NCI-H128 (cell line): ENCODE results near the gene SASS6.

Source experiments
- DNase-seq: peaks from one replicate; lab custom pipeline; 2025; ENCODE audit not compliant: unreplicated experiment; lab: John Stamatoyannopoulos, UW

SASS6 gene, protein sequence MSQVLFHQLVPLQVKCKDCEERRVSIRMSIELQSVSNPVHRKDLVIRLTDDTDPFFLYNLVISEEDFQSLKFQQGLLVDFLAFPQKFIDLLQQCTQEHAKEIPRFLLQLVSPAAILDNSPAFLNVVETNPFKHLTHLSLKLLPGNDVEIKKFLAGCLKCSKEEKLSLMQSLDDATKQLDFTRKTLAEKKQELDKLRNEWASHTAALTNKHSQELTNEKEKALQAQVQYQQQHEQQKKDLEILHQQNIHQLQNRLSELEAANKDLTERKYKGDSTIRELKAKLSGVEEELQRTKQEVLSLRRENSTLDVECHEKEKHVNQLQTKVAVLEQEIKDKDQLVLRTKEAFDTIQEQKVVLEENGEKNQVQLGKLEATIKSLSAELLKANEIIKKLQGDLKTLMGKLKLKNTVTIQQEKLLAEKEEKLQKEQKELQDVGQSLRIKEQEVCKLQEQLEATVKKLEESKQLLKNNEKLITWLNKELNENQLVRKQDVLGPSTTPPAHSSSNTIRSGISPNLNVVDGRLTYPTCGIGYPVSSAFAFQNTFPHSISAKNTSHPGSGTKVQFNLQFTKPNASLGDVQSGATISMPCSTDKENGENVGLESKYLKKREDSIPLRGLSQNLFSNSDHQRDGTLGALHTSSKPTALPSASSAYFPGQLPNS

DNA sequence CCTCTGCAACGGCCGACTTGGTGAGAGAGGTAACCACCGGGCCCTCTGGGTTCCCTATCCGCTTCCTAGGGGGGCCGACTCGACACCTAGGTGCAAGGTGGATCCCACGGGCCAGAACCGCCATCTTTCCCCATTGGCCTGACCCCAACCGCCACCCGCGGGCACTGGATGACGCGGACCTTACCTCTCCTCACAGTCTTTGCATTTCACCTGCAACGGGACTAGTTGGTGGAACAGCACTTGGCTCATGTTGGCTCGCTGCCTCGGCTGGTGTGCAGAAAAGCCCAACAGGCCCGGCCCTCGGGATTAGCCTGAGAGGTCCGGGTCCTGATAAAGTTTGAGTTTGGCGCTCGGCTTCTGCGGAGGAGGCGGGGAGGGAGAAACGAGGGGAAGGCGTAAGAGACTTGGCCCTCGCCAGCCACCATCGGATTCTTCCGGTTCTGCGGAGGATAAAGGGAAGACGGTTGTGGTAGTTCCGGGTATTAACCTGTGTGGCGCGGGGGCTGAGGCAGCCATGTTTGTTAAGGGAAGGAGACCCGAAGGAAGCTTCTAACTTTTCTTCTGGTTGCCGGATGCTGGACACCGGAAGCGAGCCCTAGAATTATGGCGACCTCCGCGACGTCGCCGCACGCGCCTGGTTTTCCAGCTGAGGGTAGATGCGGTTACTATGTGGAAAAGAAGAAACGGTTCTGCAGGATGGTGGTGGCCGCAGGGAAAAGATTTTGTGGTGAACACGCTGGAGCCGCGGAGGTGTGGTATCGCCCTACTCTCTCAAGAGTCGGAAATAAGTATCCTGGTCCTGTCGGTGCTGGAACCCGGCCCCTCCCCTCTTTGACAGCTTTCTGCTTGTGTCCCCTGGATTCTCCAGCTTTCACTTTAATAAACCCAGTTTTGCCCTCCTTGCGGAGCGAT is at the start of gene SASS6, which contains the start of gene TRMT13:
Gene SASS6 (minus strand): TSS at position 365 of the 912 bp plus-strand sequence. CDS start 116 bp downstream, at position 249.
Gene TRMT13 (plus strand): TSS at position 598 of the 912 bp plus-strand sequence. CDS start 6 bp downstream, at position 604.
- DNase-seq = peak; percentile 91

DNA sequence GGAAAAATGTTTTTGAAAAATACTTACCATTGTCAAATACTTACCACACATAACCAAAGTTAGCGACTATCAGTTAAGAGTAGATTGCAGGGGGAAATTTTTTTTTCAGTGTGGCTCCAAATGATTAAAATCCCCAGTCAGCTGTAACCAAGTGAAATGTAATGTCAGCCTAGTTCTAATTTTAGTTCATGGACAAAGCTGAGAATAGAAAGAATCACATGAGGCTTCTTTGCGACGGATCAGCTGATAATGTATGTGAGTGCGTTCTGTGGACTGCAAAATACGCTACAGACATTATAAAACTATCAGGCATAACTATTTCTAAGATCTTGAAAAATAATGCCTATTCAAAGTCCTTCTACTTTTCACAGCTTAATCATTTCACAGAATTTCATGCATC is 45.4 kb upstream of the SASS6 start, which contains the start of gene LRRC39:
Gene LRRC39 (minus strand): TSS at position 166 of the 400 bp plus-strand sequence. CDS start 9,740 bp downstream, outside the sequence.
- DNase-seq = no peak

DNA sequence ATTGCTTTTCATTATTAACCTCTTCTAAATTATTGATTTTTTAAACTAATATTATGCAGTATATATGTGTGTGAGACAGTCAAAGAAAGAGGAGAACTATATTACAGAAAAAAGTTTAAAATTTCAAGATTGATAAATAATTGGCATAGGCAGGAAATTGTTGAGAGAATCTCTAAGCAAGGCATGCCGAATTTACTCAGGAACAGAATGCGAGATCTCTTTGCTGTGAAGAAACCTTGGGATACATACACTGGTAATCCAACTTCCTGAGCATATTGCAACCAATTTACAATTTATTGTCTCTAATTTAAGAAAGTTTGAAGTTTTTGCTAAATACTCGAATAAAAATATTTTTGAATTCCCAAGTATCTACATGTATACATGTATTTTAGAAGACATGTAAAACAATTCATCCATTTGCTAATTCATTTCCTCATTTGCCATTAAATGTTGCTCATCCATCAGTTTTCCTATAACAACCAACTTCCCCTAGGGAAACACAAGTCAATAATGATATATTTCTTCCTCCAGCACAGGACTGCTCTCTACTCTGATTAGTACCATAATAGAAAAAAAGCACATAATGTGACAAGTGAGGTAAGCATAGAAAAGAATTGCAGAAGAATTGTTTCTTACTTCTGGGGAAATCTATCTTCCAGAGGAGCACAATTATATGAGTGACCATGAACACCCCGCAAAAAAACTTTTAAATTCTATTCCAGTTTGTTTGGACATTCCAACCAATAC is 44.7 kb upstream of the SASS6 start:
- no peak for DNase-seq

- DNase-seq = no peak
Measured at GRCh38 chr1:100168051-100168450, 35.3 kb upstream of the SASS6 start.

DNA sequence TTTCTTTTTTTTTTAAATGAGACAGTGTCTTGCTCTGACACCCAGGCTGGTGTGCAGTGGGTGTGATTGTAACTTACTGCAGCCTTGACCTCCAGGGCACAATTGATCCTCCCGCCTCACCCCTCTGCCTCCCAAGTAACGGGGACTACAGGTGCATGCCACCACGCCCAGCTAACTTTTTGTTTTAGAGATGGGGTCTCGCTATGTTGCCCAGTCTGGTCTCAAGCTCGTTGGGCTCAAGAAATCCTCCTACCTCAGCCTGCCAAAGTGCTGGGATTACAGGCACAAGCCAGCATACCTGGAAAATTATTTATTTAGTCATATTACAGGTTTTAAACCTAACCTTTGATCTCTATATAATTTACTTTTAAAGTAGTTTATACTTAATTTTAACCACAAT is 32.0 kb upstream of the SASS6 start:
- no peak for DNase-seq

DNA sequence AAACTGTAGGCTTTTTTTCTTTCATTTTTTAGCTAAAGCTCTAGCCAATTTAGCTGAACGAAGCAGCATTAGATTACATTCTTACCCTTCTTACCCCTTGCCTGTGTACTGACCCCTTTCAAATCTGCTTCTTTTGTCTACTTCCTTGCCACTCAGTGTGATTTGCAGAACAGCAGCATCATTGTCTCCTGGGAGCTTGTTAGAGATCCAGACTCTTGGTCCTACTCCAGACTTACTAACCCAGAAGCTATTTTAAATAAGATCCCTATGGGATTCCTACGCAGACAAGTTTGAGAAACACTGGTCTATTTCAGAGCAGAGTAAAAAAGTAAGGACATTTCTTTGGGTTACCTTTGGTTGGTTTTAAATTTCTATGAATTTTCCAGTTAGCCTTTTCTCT is 31.5 kb upstream of the SASS6 start:
- DNase-seq = no peak

DNA sequence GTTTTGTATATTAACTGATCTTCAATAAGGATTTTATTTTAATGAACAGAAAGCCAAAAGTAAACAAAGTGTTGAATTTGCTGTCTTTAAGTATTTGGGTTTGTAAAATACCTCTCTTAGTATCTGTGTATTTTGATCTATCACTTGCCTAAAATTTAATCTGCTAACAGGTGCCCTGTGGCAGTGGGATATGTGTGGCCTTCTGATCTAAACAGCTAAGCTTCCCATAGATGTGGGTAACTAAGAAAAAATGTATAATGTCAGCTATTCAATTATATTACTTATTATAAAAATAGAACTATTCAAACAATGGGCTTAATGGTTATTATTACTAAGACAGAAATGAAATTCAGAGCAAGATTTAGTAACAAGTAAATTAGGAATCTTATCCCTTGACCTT is 30.2 kb upstream of the SASS6 start:
- no peak for DNase-seq

- no peak for DNase-seq
Measured at GRCh38 chr1:100152271-100152670, 19.5 kb upstream of the SASS6 start.

DNA sequence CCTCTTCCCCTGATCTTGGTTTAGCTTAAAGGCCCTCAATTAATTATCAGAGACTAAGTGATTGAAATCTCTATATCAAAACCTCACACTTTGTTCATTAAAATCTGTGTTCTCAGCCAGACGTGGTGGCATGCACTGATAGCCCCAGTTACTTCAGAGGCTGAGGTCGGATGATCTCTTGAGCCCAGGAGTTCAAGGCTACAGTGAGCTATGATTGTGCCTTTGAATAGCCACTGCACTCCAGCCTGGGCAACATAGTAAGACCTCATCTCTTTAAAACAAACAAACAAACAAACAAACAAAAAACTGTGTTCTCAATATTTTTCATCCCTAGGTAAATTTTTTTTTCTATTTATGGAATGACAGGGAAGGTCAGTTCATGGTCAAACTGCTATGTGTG is 18.9 kb upstream of the SASS6 start:
- no peak for DNase-seq

DNA sequence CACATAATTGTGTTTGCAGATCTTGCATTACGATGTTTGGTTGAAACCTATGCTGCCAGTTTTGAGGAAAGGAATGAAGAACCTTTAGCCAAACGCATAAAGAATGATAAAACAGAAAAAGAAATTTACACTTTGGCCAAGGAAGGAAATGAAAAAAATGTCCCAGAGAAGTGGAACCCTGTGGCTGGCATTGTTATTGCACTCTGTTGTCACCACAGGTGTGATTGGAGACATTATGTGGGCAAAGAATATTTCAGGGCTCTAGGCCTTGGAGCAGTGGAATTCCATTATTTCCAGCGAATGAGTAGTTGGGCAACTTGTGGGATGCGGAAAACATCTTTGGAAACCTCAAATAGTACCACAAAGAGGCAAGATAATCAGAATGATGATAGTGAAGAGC is 15.1 kb upstream of the SASS6 start:
- no peak for DNase-seq

DNA sequence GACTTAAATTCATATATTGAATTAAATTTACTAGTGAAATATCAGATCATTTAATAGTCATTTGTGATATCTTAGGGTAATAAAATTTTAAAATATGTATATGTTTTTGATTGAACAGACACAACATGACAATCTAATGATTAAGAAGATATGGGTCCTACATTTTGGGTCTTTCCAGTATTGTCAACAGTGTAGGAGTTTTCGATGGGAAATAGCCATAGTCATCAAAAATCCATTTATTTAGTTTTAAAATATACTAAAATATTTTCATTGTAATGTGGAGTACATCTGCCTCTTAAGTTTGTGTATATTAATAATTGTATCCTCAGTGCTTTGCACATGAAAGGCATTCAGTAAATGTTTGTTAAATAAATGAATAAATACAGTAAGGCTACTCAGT is 14.2 kb upstream of the SASS6 start:
- DNase-seq = no peak

- DNase-seq = no peak
Measured at GRCh38 chr1:100145116-100145515, 12.4 kb upstream of the SASS6 start.

GRCh38 chr1:100142343-100142742 is 9.6 kb upstream of the SASS6 start:
- no peak for DNase-seq

- DNase-seq = no peak
Measured at GRCh38 chr1:100141192-100141591, 8.5 kb upstream of the SASS6 start.

DNA sequence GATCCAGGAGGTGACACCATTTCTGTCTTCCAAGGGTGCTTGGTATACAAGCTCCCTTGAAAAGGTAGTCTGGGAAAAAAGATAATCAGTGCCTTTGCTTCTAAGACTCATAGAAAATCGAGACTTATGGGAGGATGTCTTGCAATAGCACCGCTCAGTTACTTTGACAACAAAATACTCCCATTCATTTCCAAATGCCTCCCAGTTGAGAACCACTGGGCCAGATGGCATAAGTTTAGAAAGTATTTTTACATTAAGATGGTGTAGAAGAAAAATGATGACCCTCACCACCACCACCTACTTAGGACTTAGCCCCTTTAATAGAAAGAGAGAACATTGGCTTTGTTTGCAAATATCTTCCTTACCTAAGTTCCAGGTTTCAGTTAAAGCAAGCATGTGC is 4.9 kb upstream of the SASS6 start:
- no peak for DNase-seq

- DNase-seq = no peak
Measured at GRCh38 chr1:100134872-100135271, 2.1 kb upstream of the SASS6 start.

GRCh38 chr1:100131623-100132022 is 1.1 kb downstream of the SASS6 start:
- no peak for DNase-seq

DNA sequence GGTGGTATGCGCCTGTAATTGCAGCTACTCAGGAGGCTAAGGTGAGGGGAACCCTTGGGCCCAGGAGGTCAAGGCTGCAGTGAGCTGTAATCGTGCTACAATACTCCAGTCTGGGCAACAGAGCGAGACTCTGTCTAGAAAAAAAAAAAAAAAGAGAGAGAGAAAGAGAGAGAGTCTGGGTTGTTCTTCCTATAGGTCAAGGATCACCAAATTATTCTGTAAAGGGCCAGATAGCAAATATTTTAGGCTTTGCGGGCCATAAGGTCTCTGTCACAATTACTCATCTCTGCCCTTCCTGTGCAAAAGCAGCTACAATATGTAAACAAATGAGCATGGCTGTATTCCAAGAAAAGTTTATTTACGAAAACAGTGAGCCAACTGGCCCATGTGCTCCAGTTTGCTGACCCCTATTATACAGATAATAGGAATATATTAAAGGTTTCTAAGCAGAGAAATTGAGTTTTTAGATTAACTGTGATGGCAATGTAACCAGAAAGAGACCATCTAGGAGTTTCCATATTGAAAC is 2.1 kb downstream of the SASS6 start:
- no peak for DNase-seq

GRCh38 chr1:100127226-100127625 is 5.5 kb downstream of the SASS6 start:
- no peak for DNase-seq

DNA sequence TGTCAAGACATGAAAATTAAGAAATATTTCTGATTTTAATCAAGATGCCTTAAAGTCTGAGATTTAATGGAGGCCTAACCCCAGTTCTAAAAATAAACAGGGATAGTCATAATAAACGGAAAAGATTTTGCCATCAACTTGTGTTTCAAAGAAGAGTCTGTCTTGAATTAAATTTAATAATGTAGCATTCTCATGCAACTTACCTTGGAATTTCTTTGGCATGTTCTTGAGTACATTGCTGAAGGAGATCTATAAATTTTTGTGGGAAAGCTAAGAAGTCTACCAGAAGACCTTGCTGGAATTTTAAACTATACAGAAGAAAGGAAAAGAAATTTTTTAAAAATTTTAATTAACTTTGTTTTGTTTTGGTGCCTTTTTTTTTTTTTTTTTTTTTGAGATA is 10.6 kb downstream of the SASS6 start:
- no peak for DNase-seq
